ENCODE results near the gene BMP10. TPM values are rescaled to one million over a fixed set of nuclear protein-coding genes. Genes with fewer than 3 reads are reported as not detected.

Gene BMP10
- total RNA-seq, 1 experiment from 2014 or later, result not detected

DNA sequence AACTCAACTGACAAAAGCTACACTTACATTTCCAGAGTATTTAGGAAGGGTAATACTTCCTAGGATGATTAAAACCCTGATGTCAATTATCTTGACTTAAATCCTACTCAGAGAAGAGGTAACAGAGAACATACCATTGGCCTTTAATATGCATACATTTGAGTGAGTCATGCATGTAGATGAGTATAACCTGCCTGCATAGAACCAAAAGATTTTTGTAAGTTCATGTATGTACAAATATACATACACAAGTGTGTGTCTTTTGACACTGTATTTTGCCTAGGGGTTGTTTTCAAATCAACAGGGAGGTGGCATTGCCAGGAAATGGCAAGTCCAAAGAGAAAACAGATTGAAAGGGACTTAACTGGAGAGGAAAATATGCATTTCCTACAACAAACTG is 6.1 kb downstream of the BMP10 start:
- peaks cover 3% of the 10 kb centered on the region; the same call in 1 of the 2 replicates for H3K4me1 ChIP-seq (ENCODE audit: low read length)
- no peaks in the 10 kb centered on the region for H3K79me2 ChIP-seq (ENCODE audit: low read length)
- no peak overlapping the region for H3K4me2 ChIP-seq (ENCODE audit: low read depth, low read length, poor library complexity, severe bottlenecking)
- H3K36me3 ChIP-seq (ENCODE audit: insufficient read depth, low read length), result no peaks in the 10 kb centered on the region
- H3K9me3 ChIP-seq (ENCODE audit: low read length), result no peaks in the 10 kb centered on the region
- H3K9me2 ChIP-seq (replicated peaks; ENCODE audit: insufficient read depth, low read length), result no peaks in the 10 kb centered on the region
- H4K20me1 ChIP-seq (ENCODE audit: insufficient read depth, low read depth, low read length), result no peaks in the 10 kb centered on the region
- no peak overlapping the region for H2AFZ ChIP-seq (ENCODE audit: low read length)
- H3K4me3 ChIP-seq (ENCODE audit: low read length), result no peak overlapping the region
- H3K9ac ChIP-seq (ENCODE audit: low read length), result no peak overlapping the region
- no peak for DNase-seq
- no peak overlapping the region for H3K27ac ChIP-seq (ENCODE audit: low read length)
- no peaks in the 10 kb centered on the region for H3K27me3 ChIP-seq (ENCODE audit: low read length)

DNA sequence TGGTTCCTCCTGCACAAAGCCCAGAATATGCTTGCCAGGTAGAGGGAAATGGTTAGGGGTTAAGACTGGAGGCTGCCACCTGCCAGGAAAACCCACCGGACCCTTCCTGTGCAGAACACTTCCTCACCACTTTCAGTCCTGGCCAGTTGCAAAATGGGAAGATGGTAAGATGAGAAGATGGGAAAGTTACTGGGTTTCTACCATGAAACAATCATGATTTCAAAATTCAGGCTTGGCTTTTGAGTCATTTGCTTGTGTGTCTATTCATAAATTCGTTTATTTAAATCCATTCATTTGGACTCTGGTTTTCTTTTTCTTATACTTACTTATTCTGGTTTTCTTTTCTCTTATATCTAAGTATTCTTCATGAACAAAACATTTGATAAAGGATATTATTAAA is 7.2 kb downstream of the BMP10 start:
- H3K27me3 ChIP-seq (ENCODE audit: low read length), result no peaks in the 10 kb centered on the region
- no peak overlapping the region for H2AFZ ChIP-seq (ENCODE audit: low read length)
- H3K9me3 ChIP-seq (ENCODE audit: low read length), result no peaks in the 10 kb centered on the region
- H3K36me3 ChIP-seq (ENCODE audit: insufficient read depth, low read length), result no peaks in the 10 kb centered on the region
- no peak overlapping the region for H3K4me3 ChIP-seq (ENCODE audit: low read length)
- peaks cover 3% of the 10 kb centered on the region for H3K4me1 ChIP-seq (ENCODE audit: low read length)
- no peak overlapping the region for H3K9ac ChIP-seq (ENCODE audit: low read length)
- no peaks in the 10 kb centered on the region for H3K79me2 ChIP-seq (ENCODE audit: low read length)
- H3K27ac ChIP-seq (ENCODE audit: low read length), result no peak overlapping the region
- no peaks in the 10 kb centered on the region for H3K9me2 ChIP-seq (replicated peaks; ENCODE audit: insufficient read depth, low read length)
- no peaks in the 10 kb centered on the region for H4K20me1 ChIP-seq (ENCODE audit: insufficient read depth, low read depth, low read length)
- no peak for DNase-seq
- no peak overlapping the region for H3K4me2 ChIP-seq (ENCODE audit: low read depth, low read length, poor library complexity, severe bottlenecking)

DNA sequence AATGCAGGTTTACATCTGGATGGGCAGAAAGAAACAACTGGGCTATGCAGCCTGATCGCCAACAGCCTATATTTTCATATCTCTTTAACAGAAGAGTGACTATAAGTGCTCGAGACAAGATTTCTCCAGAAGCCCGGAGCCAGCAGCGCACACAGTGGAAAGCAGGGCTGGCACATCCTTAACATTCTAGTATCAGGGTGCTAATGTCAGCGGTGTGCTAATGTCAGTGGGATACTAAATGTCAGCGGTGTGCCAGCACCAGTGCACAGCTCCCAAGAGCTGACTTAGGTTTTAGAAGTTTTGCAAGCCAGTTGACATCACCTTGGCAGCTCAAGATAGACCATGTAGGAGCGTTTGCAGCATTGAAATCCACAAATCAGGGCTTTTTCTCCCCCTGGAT is 8.3 kb downstream of the BMP10 start:
- H3K9me2 ChIP-seq (replicated peaks; ENCODE audit: insufficient read depth, low read length), result no peaks in the 10 kb centered on the region
- H3K36me3 ChIP-seq (ENCODE audit: insufficient read depth, low read length), result no peaks in the 10 kb centered on the region
- peaks cover 13% of the 10 kb centered on the region for H3K4me1 ChIP-seq (ENCODE audit: low read length)
- no peak overlapping the region for H3K4me3 ChIP-seq (ENCODE audit: low read length)
- H3K27me3 ChIP-seq (ENCODE audit: low read length), result no peaks in the 10 kb centered on the region
- no peak for DNase-seq
- H3K9me3 ChIP-seq (ENCODE audit: low read length), result no peaks in the 10 kb centered on the region
- no peaks in the 10 kb centered on the region for H4K20me1 ChIP-seq (ENCODE audit: insufficient read depth, low read depth, low read length)
- H3K79me2 ChIP-seq (ENCODE audit: low read length), result no peaks in the 10 kb centered on the region
- H3K27ac ChIP-seq (ENCODE audit: low read length), result no peak overlapping the region
- no peak overlapping the region for H3K9ac ChIP-seq (ENCODE audit: low read length)
- H3K4me2 ChIP-seq (ENCODE audit: low read depth, low read length, poor library complexity, severe bottlenecking), result no peak overlapping the region
- H2AFZ ChIP-seq (ENCODE audit: low read length), result no peak overlapping the region

DNA sequence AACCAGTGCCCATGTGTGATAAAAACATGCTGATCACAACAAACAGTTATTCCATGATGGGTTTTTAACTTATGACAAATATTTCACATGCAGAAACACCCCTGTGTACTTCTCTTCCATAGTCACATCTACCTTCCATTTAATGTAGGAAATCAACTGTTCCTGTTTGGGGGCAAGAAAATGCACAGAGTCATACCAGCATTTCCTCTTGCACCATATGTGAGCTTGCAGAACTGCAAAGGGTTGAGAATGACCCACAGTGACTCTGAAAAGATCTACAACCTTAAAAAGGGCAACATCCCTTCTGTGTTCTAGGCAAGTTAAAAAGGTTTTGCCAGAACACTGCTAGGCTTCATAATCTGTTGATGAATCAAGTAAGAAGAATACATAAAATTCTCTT is 9.9 kb downstream of the BMP10 start:
- H3K9ac ChIP-seq (ENCODE audit: low read length), result no peak overlapping the region
- H3K4me2 ChIP-seq (ENCODE audit: low read depth, low read length, poor library complexity, severe bottlenecking), result no peak overlapping the region
- no peaks in the 10 kb centered on the region for H3K36me3 ChIP-seq (ENCODE audit: insufficient read depth, low read length)
- H3K4me3 ChIP-seq (ENCODE audit: low read length), result no peak overlapping the region
- H3K79me2 ChIP-seq (ENCODE audit: low read length), result no peaks in the 10 kb centered on the region
- H4K20me1 ChIP-seq (ENCODE audit: insufficient read depth, low read depth, low read length), result no peaks in the 10 kb centered on the region
- no peaks in the 10 kb centered on the region for H3K9me3 ChIP-seq (ENCODE audit: low read length)
- no peaks in the 10 kb centered on the region for H3K27me3 ChIP-seq (ENCODE audit: low read length)
- DNase-seq, result no peak
- H2AFZ ChIP-seq (ENCODE audit: low read length), result no peak overlapping the region
- H3K27ac ChIP-seq (ENCODE audit: low read length), result no peak overlapping the region
- H3K9me2 ChIP-seq (replicated peaks; ENCODE audit: insufficient read depth, low read length), result no peaks in the 10 kb centered on the region
- peaks cover 13% of the 10 kb centered on the region for H3K4me1 ChIP-seq (ENCODE audit: low read length)

DNA sequence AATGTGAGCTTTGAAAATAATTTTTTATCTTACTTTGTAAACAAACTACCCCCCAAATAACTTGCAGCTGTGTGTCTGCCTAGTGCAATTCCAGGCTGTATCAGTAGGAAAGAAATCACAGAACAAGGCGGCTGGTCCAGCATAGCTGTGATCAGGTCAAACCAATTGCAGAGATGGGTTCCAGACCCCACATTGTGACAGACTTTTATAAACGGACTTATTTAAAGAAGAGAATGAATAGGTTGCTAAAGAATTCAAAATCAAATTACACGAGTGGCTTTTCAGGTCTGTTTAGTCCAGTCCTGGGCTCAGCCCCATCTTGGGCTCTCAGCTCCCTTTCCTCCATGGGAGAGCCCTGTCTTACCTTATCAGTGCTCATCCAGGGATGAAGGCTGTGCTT is 11.1 kb downstream of the BMP10 start:
- no peaks in the 10 kb centered on the region for H3K36me3 ChIP-seq (ENCODE audit: insufficient read depth, low read length)
- H3K9me2 ChIP-seq (replicated peaks; ENCODE audit: insufficient read depth, low read length), result no peaks in the 10 kb centered on the region
- no peak overlapping the region for H3K4me2 ChIP-seq (ENCODE audit: low read depth, low read length, poor library complexity, severe bottlenecking)
- no peaks in the 10 kb centered on the region for H3K79me2 ChIP-seq (ENCODE audit: low read length)
- H2AFZ ChIP-seq (ENCODE audit: low read length), result no peak overlapping the region
- H3K9ac ChIP-seq (ENCODE audit: low read length), result no peak overlapping the region
- H3K4me3 ChIP-seq (ENCODE audit: low read length), result no peak overlapping the region
- no peak overlapping the region for H3K27ac ChIP-seq (ENCODE audit: low read length)
- peaks cover 13% of the 10 kb centered on the region for H3K4me1 ChIP-seq (ENCODE audit: low read length)
- H3K9me3 ChIP-seq (ENCODE audit: low read length), result no peaks in the 10 kb centered on the region
- no peaks in the 10 kb centered on the region for H3K27me3 ChIP-seq (ENCODE audit: low read length)
- no peaks in the 10 kb centered on the region for H4K20me1 ChIP-seq (ENCODE audit: insufficient read depth, low read depth, low read length)
- DNase-seq, result no peak

DNA sequence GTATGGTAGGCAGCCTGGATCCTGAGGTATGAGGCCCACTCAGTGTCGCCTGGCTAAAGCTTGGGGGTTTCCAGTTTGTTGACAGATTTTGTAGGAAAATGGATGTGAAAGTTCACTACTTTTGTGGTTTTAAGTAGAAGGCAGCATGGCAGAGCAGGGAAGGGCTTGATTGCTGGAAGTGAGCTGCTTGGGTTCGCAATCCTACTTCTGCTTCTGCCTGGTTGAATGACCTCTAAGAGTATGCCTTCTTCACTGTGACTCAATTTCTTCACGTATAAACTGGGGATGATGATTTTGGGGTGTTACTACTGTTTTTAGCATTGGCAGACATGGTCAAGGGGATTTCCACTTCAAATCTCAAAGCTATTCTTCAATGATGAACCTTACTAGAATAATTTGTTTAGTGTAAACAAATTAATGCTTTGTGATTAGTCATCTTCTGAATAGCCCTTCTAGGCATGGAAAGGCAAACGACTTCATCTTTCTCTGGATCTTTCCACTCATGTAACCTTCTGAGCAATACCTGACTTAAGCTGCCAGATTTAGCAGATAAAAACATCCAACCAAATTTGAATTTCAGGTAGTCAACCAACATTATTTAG is 13.2 kb downstream of the BMP10 start:
- no peaks in the 10 kb centered on the region for H4K20me1 ChIP-seq (ENCODE audit: insufficient read depth, low read depth, low read length)
- H3K9me2 ChIP-seq (replicated peaks; ENCODE audit: insufficient read depth, low read length), result 0 out of 2 replicates have a peak, but pooled peaks cover 5% of the 10 kb centered on the region
- H3K9ac ChIP-seq (ENCODE audit: low read length), result no peak overlapping the region
- no peaks in the 10 kb centered on the region for H3K9me3 ChIP-seq (ENCODE audit: low read length)
- H3K79me2 ChIP-seq (ENCODE audit: low read length), result no peaks in the 10 kb centered on the region
- H3K36me3 ChIP-seq (ENCODE audit: insufficient read depth, low read length), result no peaks in the 10 kb centered on the region
- peaks cover 13% of the 10 kb centered on the region for H3K4me1 ChIP-seq (ENCODE audit: low read length)
- no peak overlapping the region for H3K4me3 ChIP-seq (ENCODE audit: low read length)
- H2AFZ ChIP-seq (ENCODE audit: low read length), result no peak overlapping the region
- H3K4me2 ChIP-seq (ENCODE audit: low read depth, low read length, poor library complexity, severe bottlenecking), result no peak overlapping the region
- no peak for DNase-seq
- H3K27me3 ChIP-seq (ENCODE audit: low read length), result no peaks in the 10 kb centered on the region
- no peak overlapping the region for H3K27ac ChIP-seq (ENCODE audit: low read length)

DNA sequence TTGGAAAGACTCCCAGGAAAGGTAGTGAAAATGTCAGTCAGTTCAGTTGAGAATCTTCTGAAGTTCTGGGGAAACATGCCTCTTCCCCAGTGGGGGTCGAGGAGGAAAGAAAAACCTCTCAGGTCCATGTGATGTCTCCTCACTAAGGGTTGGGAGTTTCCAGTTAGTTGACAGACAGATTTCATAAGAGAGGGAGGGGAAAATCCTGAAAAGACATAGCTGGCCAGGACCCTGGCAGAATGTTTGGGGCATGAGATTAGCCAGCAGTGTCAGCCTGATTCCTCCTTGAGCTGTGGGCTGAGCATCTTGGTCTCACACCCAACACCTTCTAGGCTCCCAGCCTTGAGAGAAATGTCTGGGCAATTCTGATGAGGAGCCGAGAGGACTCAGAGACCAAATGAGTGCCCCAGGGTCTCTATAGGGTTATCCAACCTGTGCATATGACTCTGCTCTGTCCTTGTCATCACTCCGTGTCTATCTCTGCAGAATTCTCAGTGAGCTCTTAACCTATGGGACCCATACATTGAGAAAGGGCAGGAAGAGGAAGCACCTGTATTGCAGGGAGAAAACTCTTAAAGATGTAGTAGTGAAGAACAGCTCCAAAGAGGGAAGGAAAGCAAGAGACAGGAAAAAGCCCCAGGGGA is 13.9 kb downstream of the BMP10 start:
- no peak overlapping the region for H2AFZ ChIP-seq (ENCODE audit: low read length)

DNA sequence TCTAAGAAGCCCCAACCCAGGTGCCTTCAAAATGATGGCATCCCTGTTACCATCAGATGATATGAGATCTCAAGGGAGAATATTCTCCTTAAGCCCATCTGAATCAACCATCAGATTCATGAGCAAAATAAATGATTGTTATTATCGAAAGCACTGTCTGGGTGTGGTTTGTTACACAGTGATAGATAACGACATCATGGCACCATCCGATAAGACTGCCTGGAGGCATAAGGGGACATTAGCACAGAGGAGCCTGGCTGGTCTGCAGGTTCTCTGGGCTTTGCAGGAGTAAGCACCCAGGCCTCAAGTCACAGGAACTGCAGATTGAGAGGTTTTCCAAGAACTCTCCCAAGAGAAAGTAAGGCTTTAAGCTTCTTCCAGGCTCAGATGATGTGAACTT is 15.6 kb downstream of the BMP10 start:
- no peak overlapping the region for H3K4me3 ChIP-seq (ENCODE audit: low read length)
- no peaks in the 10 kb centered on the region for H3K79me2 ChIP-seq (ENCODE audit: low read length)
- H3K27ac ChIP-seq (ENCODE audit: low read length), result no peak overlapping the region
- H3K9ac ChIP-seq (ENCODE audit: low read length), result no peak overlapping the region
- H3K4me1 ChIP-seq (ENCODE audit: low read length), result peaks cover 12% of the 10 kb centered on the region
- no peak overlapping the region for H2AFZ ChIP-seq (ENCODE audit: low read length)
- no peak for DNase-seq
- H3K27me3 ChIP-seq (ENCODE audit: low read length), result no peaks in the 10 kb centered on the region
- no peaks in the 10 kb centered on the region for H4K20me1 ChIP-seq (ENCODE audit: insufficient read depth, low read depth, low read length)
- H3K9me3 ChIP-seq (ENCODE audit: low read length), result no peaks in the 10 kb centered on the region
- H3K4me2 ChIP-seq (ENCODE audit: low read depth, low read length, poor library complexity, severe bottlenecking), result no peak overlapping the region
- 0 out of 2 replicates have a peak, but pooled peaks cover 6% of the 10 kb centered on the region for H3K9me2 ChIP-seq (replicated peaks; ENCODE audit: insufficient read depth, low read length)
- no peaks in the 10 kb centered on the region for H3K36me3 ChIP-seq (ENCODE audit: insufficient read depth, low read length)

More for the DNA sequence above, 13.9 kb downstream of the BMP10 start:
- no peak overlapping the region for H3K27ac ChIP-seq (ENCODE audit: low read length)
- no peaks in the 10 kb centered on the region for H3K79me2 ChIP-seq (ENCODE audit: low read length)
- peaks cover 13% of the 10 kb centered on the region for H3K4me1 ChIP-seq (ENCODE audit: low read length)
- H3K4me3 ChIP-seq (ENCODE audit: low read length), result no peak overlapping the region
- no peaks in the 10 kb centered on the region for H3K27me3 ChIP-seq (ENCODE audit: low read length)
- 0 out of 2 replicates have a peak, but pooled peaks cover 6% of the 10 kb centered on the region for H3K9me2 ChIP-seq (replicated peaks; ENCODE audit: insufficient read depth, low read length)
- no peak overlapping the region for H3K9ac ChIP-seq (ENCODE audit: low read length)
- no peaks in the 10 kb centered on the region for H3K9me3 ChIP-seq (ENCODE audit: low read length)
- H4K20me1 ChIP-seq (ENCODE audit: insufficient read depth, low read depth, low read length), result no peaks in the 10 kb centered on the region
- H3K4me2 ChIP-seq (ENCODE audit: low read depth, low read length, poor library complexity, severe bottlenecking), result no peak overlapping the region
- H3K36me3 ChIP-seq (ENCODE audit: insufficient read depth, low read length), result no peaks in the 10 kb centered on the region
- no peak for DNase-seq
